ENCODE measurements around the gene SEZ6L.

- TF ChIP-seq EZH2 (IDR thresholded peaks at IDR 0.05; ENCODE audit: borderline replicate concordance, low read depth, low read length, severe bottlenecking), result no peak
- TF ChIP-seq, protein P1, sequence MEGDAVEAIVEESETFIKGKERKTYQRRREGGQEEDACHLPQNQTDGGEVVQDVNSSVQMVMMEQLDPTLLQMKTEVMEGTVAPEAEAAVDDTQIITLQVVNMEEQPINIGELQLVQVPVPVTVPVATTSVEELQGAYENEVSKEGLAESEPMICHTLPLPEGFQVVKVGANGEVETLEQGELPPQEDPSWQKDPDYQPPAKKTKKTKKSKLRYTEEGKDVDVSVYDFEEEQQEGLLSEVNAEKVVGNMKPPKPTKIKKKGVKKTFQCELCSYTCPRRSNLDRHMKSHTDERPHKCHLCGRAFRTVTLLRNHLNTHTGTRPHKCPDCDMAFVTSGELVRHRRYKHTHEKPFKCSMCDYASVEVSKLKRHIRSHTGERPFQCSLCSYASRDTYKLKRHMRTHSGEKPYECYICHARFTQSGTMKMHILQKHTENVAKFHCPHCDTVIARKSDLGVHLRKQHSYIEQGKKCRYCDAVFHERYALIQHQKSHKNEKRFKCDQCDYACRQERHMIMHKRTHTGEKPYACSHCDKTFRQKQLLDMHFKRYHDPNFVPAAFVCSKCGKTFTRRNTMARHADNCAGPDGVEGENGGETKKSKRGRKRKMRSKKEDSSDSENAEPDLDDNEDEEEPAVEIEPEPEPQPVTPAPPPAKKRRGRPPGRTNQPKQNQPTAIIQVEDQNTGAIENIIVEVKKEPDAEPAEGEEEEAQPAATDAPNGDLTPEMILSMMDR (IDR thresholded peaks at IDR 0.05; ENCODE audit: borderline replicate concordance, extremely low read depth, low read length, poor library complexity, severe bottlenecking), result no peak
Measured at GRCh38 chr22:26267856-26268255, 98.6 kb downstream of the SEZ6L start.

Data from DND-41 (cell line).